NCI-H774 (cell line): ENCODE results near the gene EDC3.

Experiments
- DNase-seq: peaks from one replicate; lab custom pipeline; 2025; lab: John Stamatoyannopoulos, UW

EDC3 gene

GRCh38 chr15:74625693-74626092 is 70.1 kb downstream of the EDC3 start:
- no peak for DNase-seq

- DNase-seq: no peak
These were observed 71.7 kb downstream of the EDC3 start for GRCh38 chr15:74624020-74624602.

- DNase-seq: no peak
These were observed 73.1 kb downstream of the EDC3 start for GRCh38 chr15:74622758-74623157.

DNA sequence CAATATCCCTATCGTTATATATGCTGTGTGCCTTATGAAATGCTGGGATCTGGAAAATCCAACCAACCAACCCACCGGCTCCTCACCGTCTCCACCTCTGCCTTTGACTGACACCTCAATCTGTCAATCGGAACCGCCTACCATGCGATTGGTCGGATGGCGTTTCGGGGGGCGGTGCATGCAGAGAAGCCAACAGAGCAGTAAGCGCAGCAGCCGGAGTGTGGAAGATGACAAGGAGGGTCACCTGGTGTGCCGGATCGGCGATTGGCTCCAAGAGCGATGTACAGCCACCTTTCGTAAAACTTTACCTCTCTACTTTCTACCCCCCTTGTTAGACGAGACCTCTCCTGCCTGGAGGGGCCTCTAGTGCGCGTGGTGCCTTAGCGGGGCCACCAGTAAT is 73.9 kb downstream of the EDC3 start:
- DNase-seq: no peak

DNA sequence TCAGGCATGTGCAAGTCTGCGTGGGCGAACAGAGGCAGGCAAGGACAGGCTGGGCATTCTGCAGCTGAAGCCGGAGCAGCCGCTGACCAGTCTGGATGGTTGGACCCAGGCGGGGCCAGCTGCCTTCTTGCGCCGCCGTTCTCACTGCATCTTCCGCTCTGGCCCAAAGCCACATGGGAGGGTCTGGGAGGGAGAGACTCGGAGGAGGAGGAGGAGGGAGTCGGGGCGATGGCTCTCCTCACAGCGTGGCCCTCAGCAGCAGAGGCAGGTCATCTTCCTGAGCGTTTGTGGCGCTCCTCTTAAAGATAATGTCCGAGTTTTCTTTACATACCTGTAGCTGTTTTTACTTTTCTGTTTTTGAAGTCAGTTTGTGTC is 74.3 kb downstream of the EDC3 start:
- no peak for DNase-seq

DNA sequence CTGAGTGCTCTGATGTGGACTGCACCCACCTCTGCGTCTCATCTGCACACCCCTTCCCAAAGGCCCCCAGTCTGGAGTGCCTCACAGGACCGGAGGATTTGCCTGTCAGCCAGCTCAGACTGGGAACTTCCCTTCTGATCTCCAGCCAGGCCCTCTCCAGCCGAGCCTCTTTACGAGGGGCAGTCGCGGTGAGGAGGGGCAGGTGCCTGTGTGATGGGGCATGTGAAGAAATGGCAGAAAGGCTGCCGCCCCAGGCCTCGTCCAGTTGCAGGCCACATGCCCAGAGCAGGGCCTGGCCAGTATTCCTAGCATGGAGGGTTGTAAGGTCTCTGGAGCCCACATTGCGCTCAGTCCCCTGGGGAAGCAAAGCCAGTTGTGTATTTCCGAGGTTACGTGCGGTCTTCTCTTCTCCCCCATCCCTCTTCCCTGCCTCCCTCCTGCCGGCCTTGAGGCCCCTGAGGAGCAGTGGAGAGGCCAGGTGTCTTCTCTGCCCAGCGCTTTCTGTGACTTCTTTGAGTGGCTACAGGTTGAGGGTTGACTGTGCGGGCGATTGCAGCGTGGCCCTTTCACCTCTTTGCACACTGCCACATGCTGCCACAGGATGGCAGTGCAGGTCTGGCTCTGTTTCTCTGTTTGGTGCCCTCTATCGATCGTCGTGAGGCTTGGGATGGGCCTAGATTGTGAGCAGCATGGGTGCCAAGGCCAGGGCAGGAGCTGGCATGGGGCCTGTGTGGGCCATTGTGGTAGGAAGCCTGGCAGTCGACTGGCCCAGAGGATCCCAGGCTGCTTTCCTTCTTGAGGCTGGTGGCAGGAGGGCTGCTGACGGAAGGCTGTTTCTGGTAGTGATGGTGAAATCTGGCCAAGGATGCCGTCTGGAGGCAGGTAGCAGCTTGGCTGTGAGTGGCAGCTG is 74.9 kb downstream of the EDC3 start:
- DNase-seq: peak; percentile 21

GRCh38 chr15:74619916-74620635 is 75.7 kb downstream of the EDC3 start:
- no peak for DNase-seq

- no peak for DNase-seq
These were observed 76.8 kb downstream of the EDC3 start for GRCh38 chr15:74618841-74619596.

GRCh38 chr15:74616996-74617395 is 78.8 kb downstream of the EDC3 start:
- DNase-seq: no peak

DNA sequence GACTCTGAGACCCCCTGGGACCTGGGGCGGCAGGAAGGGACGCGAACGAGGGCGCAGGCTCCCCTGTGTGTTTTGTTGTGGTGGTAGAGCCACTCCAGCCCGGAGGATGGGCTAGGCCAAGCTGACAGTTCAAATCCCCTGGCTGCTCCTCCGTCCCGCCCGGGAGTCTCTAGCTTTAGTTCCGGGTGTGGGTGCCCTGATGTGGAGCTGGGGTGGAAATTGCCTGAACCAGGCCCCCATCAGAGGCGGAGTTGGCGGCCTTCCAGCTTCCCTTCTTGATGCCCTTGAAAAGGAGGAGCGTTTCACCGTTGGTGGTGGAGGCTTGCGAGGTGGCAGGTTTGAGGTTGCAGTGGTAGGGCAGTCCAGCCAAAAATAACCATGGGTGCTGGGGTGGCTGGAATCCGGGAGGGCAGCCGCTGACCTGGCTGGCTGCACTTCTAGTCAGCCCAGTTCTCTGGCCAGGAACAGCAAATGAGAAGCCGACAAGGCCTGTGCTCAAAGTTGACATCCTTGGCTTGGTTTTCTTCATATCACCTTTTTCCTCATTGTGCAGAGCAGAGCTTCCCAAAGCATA is 79.4 kb downstream of the EDC3 start:
- DNase-seq: no peak

DNA sequence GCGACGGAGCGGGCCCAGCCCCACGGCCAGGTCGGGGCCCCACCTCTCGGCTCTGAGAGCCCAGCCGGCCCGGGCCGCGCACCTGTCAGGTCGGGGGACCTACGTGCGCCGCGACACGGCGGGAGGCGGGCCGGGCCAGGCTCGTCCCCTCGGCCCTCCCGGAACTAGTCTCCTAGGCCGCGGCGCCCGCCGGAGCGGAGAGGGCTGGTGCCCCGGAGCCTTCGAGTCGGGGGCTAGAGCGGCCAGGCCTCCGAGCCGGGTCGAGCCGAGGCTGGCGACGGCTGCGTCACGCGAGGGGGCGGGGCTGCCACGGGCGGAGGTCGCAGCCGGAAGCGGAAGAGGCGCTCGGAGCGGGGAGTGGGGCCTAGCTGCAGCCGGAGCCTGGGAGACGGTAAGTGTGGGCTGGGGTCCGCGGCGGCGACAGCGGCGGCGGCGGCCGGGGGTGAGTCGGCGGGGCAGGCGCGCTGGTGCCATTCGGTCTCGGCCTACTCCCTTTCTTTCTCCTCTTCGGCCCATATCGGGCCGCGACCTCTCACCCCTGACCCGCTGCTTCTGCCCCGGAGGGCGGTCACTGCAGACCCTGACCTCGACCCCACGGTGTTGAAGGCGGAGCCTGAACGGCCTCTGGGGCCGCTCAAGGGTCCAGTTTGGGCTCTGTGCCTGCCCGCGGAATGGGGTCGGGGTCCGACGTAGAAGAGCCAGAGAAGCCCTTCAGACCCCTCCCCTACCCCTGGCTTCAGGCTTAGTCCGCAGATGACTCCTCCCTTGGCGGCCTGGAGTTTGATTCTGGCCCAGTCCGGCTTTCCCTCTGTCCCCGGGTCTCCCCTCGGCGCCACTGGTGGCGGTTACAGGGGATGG is 80.1 kb downstream of the EDC3 start, which contains the start of gene CLK3:
Gene CLK3 (plus strand): TSS at position 329 of the 858 bp plus-strand sequence. CDS start 3,361 bp downstream, outside the sequence.
- peak; percentile 96 for DNase-seq

DNA sequence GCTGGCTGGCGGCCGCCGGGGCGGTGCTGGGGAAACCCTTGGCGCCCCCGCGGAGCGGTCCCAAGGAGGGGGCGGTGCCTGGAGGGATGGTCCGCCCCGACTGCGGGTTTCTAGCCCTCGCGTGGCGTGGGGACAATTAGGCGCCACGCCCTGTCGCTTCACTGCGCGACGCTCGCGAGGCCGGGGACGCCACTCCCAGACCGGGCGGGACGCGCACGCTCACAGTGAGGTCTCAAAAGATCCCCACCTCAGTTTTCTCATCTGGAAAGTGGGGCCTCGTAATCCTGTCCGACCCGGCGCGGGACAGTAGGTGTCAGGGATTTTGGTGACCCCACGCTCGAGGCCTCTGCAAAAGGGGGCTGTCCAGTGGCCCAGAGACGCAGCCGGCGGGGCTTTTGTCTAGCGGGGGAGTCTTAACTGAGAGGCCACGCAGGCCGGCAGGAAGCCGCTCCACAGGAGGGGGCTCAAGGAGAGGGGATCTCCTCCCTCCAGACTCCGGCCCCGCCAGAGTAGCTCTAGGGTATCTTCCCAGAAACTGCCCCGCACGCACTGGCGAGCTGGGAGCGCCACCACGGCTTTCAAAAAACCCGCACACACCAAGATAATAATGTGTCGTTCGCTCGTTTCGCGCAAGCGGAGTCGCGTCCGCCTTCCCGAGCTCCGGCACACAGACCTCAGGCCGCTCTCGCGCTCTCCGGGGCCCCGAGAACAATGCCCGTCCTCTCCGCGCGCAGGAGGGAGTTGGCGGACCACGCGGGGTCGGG is 80.9 kb downstream of the EDC3 start:
- peak; percentile 68 for DNase-seq

DNA sequence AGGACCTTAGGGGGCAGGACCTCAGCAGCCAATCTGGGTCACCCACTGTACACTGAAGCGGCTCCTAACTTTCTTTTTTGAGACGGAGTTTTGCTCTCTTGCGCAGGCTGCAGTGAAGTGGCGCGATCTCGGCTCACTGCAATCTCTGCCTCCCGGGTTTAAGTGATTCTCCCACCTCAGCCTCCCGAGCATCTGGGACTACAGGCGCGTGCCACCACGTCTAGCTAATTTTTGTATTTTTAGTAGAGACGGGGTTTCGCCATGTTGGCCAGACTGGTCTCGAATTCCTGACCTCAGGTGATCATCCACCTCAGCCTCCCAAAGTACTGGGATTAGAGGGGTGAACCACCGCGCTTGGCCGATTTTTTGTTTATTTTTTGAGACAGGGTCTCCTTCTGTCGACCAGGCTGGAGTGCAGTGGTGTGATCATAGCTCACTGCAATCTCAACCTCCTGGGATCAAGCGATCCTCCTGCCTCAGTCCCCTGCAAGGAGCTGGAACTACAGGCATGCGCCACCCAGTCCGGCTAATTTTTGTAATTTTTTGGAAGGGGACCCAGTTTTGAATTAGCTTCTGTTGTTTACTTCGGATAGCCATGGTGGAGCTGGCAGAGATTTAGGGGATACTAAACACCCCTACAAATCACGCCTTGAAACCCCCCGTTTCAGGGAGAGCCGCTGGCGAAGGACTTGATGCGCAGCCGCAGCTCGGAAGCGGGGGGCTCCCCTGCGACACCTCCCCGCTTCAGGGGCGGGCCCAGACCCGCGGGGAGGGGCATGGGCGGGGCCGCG is 81.7 kb downstream of the EDC3 start:
- DNase-seq: no peak

- no peak for DNase-seq
These were observed 82.5 kb downstream of the EDC3 start for GRCh38 chr15:74613089-74613952.

DNA sequence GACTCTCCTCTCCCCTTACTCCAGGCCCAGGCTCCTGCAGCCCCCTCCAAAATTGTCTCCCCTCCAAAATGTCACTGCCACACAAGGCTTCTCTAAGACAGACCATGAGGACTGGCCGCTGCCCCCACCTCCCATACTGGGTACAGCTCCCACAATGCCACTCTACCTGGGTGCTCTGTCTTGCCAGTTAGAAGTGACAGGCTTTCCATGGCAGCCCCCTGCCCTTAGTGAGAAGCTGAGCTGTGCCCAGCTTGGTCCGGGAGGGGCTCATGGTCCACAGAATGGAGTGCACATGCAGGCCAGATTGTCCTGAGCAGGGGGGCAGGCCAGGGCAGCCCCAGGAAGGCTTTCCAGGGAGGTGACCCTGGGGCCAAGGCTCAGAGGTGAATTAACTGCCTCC is 83.1 kb downstream of the EDC3 start:
- DNase-seq: no peak

DNA sequence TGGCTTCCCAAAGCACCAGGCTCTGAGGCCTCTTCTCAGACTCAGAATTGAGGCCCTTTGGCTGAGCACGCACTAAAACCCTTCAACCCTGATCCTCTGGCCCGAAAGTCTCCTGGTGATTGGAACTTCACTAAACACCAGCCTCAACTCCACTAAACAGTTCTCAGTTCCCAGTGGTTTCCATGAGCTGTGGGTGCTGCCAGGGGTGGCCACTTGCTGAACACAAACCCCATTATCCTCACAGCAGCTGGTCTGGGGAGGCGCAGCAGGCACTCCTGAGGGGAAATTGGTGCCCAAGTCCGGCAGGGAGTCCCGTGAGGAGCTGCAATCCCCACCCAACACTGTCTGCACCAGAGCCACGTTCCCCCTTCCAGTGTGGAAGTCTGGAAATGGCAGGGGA is 84.0 kb downstream of the EDC3 start:
- DNase-seq: no peak

DNA sequence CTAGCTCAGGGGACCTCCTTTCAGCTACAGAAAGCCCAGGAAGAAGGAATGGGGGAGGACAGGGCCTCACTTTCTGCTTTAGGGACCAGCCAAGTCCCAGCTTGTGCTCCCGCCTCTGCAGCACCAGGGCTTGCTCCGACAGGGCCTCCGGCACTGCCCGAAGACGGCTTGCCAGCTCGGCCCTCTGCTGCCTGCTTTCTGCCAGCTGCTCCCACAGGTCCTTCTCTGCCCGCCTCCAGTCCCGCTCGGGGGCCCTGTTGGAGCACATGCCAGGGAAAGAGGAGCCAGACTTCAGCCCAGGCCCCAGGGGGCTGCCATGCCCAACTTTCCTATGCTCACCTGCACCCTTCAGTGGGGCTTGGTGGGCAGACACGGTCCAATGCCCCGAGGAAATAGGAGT is 84.5 kb downstream of the EDC3 start:
- no peak for DNase-seq

GRCh38 chr15:74610302-74610951 is 85.4 kb downstream of the EDC3 start:
- no peak for DNase-seq
